ENCODE data around the gene TMC5.

GRCh38 chr16:19507867-19508266 lies 90.2 kb downstream of the TMC5 start:
- no peak for TF ChIP-seq CTCF (IDR thresholded peaks at IDR 0.05; ENCODE audit: control extremely low read depth in 1 of 3, insufficient read depth in 1 of 3, low read depth in 1 of 3, low read length in 3 of 3)
- TF ChIP-seq POLR2A (IDR thresholded peaks at IDR 0.05; ENCODE audit: control extremely low read depth in 1 of 2, low read depth in 2 of 2, low read length in 2 of 2): no peak
- TF ChIP-seq RXRA (IDR thresholded peaks at IDR 0.05; ENCODE audit: insufficient read depth, low read depth, low read length): no peak
- TF ChIP-seq POLR2AphosphoS5 (IDR thresholded peaks at IDR 0.05; ENCODE audit: low read depth, low read length): no peak
- no peak for TF ChIP-seq CREB1 (IDR thresholded peaks at IDR 0.05)
- TF ChIP-seq ZNF274 (IDR thresholded peaks at IDR 0.05; ENCODE audit: borderline replicate concordance, extremely low read depth, low read length): no peak
- no peak for TF ChIP-seq ASH2L (IDR thresholded peaks at IDR 0.05; ENCODE audit: low read length)
- TF ChIP-seq TEAD4 (IDR thresholded peaks at IDR 0.05; ENCODE audit: low read depth, low read length): no peak
- TF ChIP-seq EZH2 (IDR thresholded peaks at IDR 0.05; ENCODE audit: low read depth, low read length, severe bottlenecking): no peak
- TF ChIP-seq E2F6 (IDR thresholded peaks at IDR 0.05): no peak
- TF ChIP-seq SIRT6 (IDR thresholded peaks at IDR 0.05; ENCODE audit: low read length): no peak
